ENCODE measurements around the gene YIF1B.

GRCh38 chr19:38277969-38278680, 37.6 kb downstream of the YIF1B start:
- TF ChIP-seq CTCF (IDR thresholded peaks at IDR 0.05): no peak
- no peak for TF ChIP-seq POLR2A (IDR thresholded peaks at IDR 0.05)
- no peak for TF ChIP-seq EP300 (IDR thresholded peaks at IDR 0.05)
